DOHH2 (cell line): ENCODE data around the gene YBEY.

Experiments
- H3F3A ChIP-seq: fragments of 200-600 bp; sonication (generic), shearing (Covaris generic); 2 replicates; pipeline ENCODE4 v1.6.0; 2016; ENCODE audit warnings: antibody characterized with exemption, mild to moderate bottlenecking; ENCODE audit not compliant: control insufficient read depth, insufficient read depth
- H3K27ac ChIP-seq: fragments of 200-600 bp; sonication (generic); 2 replicates; pipeline ENCODE4 v1.5.1; 2014; ENCODE audit warnings: low read depth, mild to moderate bottlenecking, low read length, moderate library complexity
- H3K27me3 ChIP-seq: fragments of 200-600 bp; sonication (generic); 2 replicates; pipeline ENCODE4 v1.6.1; 2014; ENCODE audit warnings: mild to moderate bottlenecking, low read length, mixed read lengths; ENCODE audit not compliant: control insufficient read depth
- H3K36me3 ChIP-seq: fragments of 200-600 bp; sonication (generic); 2 replicates; pipeline ENCODE4 v1.6.1; 2014; ENCODE audit warnings: mild to moderate bottlenecking, low read length, moderate library complexity, mixed read lengths; ENCODE audit not compliant: control insufficient read depth
- H3K4me1 ChIP-seq: fragments of 200-600 bp; sonication (generic); 2 replicates; pipeline ENCODE4 v1.6.1; 2014; ENCODE audit warnings: mild to moderate bottlenecking, low read length, mixed read lengths; ENCODE audit not compliant: control insufficient read depth
- H3K4me2 ChIP-seq: fragments of 200-600 bp; sonication (generic); 2 replicates; pipeline ENCODE4 v1.6.0; 2014; ENCODE audit warnings: mild to moderate bottlenecking, low read length, moderate library complexity
- H3K4me3 ChIP-seq: fragments of 200-600 bp; sonication (generic); 2 replicates; pipeline ENCODE4 v1.5.1; 2014; ENCODE audit warnings: mild to moderate bottlenecking, low read length, mixed read lengths
- H3K79me2 ChIP-seq: fragments of 200-600 bp; sonication (generic); 2 replicates; pipeline ENCODE4 v1.6.1; 2014; ENCODE audit warnings: mild to moderate bottlenecking, low read length, mixed read lengths; ENCODE audit not compliant: control insufficient read depth
- H3K9me2 ChIP-seq: fragments of 200-600 bp; sonication (generic); replicated peaks from 2 replicates; pipeline ENCODE4 v1.6.1; 2014; ENCODE audit warnings: mild to moderate bottlenecking, low read length, mixed read lengths; ENCODE audit not compliant: control insufficient read depth
- H3K9me3 ChIP-seq: fragments of 200-600 bp; sonication (generic); 2 replicates; pipeline ENCODE4 v1.6.1; 2014; ENCODE audit warnings: antibody characterized with exemption, low read length, mixed read lengths; ENCODE audit not compliant: control insufficient read depth, insufficient read depth
- H4K20me1 ChIP-seq: fragments of 200-600 bp; sonication (generic); 2 replicates; pipeline ENCODE4 v1.6.0; 2014; ENCODE audit warnings: low read depth, mild to moderate bottlenecking, antibody characterized with exemption, low read length, moderate library complexity; ENCODE audit not compliant: control insufficient read depth, insufficient read depth
- CTCF ChIP-seq: fragments of 200-600 bp; sonication (generic); IDR thresholded peaks from one replicate; pipeline ENCODE4 v1.5.1; 2014; ENCODE audit warnings: antibody characterized with exemption, mild to moderate bottlenecking, low read depth, low read length; ENCODE audit not compliant: poor library complexity, severe bottlenecking
- EZH2phosphoT487 ChIP-seq: fragments of 200-600 bp; sonication (generic); IDR thresholded peaks from 2 replicates; pipeline ENCODE4 v1.6.1; 2017; ENCODE audit warnings: borderline replicate concordance, mild to moderate bottlenecking, antibody characterized with exemption, low read length, moderate library complexity, mixed read lengths

Gene YBEY

GRCh38 chr21:46329796-46330195, 43.7 kb downstream of the YBEY start:
- no peaks in the 10 kb centered on the region for H3K27me3 ChIP-seq
- H3K4me1 ChIP-seq = peaks cover 12% of the 10 kb centered on the region
- no peak overlapping the region for H3K27ac ChIP-seq
- H3F3A ChIP-seq = no peaks in the 10 kb centered on the region
- H4K20me1 ChIP-seq = peaks cover 4% of the 10 kb centered on the region; the same call in 1 of the 2 replicates
- no peak overlapping the region for H3K4me3 ChIP-seq
- H3K79me2 ChIP-seq = peaks cover 85% of the 10 kb centered on the region
- H3K9me3 ChIP-seq = no peaks in the 10 kb centered on the region
- H3K36me3 ChIP-seq = peaks cover 70% of the 10 kb centered on the region
- no peaks in the 10 kb centered on the region for H3K9me2 ChIP-seq
- TF ChIP-seq CTCF = no peak
- TF ChIP-seq EZH2phosphoT487 = no peak
- no peak overlapping the region for H3K4me2 ChIP-seq

- peaks cover 4% of the 10 kb centered on the region; the same call in 1 of the 2 replicates for H4K20me1 ChIP-seq
- peaks cover 63% of the 10 kb centered on the region for H3K79me2 ChIP-seq
- peaks cover 72% of the 10 kb centered on the region for H3K36me3 ChIP-seq
Observed at GRCh38 chr21:46334351-46335140, 48.4 kb downstream of the YBEY start.

GRCh38 chr21:46336603-46337002, 50.5 kb downstream of the YBEY start:
- Histone ChIP-seq H3K36me3 (peaks cover 65% of the 10 kb centered on the region), H3K27ac (no peak overlapping the region), H3K4me2 (no peak overlapping the region), H4K20me1 (peaks cover 4% of the 10 kb centered on the region; the same call in 1 of the 2 replicates), H3K9me3 (no peaks in the 10 kb centered on the region), H3K4me1 (no peaks in the 10 kb centered on the region), H3K27me3 (no peaks in the 10 kb centered on the region), H3K9me2 (no peaks in the 10 kb centered on the region), H3F3A (no peaks in the 10 kb centered on the region), H3K4me3 (no peak overlapping the region), H3K79me2 (peaks cover 62% of the 10 kb centered on the region)
- no peak for TF ChIP-seq EZH2phosphoT487
- no peak for TF ChIP-seq CTCF

More at GRCh38 chr21:46334351-46335140, 48.4 kb downstream of the YBEY start:
- Histone ChIP-seq H3F3A (no peaks in the 10 kb centered on the region), H3K27ac (no peak overlapping the region), H3K9me3 (no peaks in the 10 kb centered on the region), H3K9me2 (no peaks in the 10 kb centered on the region), H3K4me1 (no peaks in the 10 kb centered on the region), H3K4me2 (no peak overlapping the region), H3K27me3 (no peaks in the 10 kb centered on the region), H3K4me3 (no peak overlapping the region)
- TF ChIP-seq EZH2phosphoT487 (no peak), CTCF (no peak)
